CD4-positive, alpha-beta T cell (primary cell): ENCODE results near the gene RDH5. TPM values are rescaled to one million over a fixed set of nuclear protein-coding genes. Genes with fewer than 3 reads are reported as not detected.
A peak's percentile ranks its signal among the peaks of the same experiment; 100 is the strongest.

Source experiments
- ATAC-seq: fragments of 200-7000 bp; cut with Tn5 transposase; one replicate; pipeline ENCODE4 v1.10.0; 2022; ENCODE audit warnings: mild to moderate bottlenecking; ENCODE audit not compliant: poor library complexity
- CTCF ChIA-PET: fragments of 350-600 bp; sonication (Branson Sonifier 250); formaldehyde crosslinking; loops from one replicate; lab custom pipeline; 2021; ENCODE audit warnings: antibody characterized with exemption, inconsistent platforms; lab: Charles Lee
- POLR2A ChIA-PET: fragments of 350-600 bp; sonication (Branson Sonifier 250); formaldehyde crosslinking; loops from one replicate; lab custom pipeline; 2021; ENCODE audit warnings: antibody characterized with exemption, inconsistent platforms; lab: Charles Lee
- DNase-seq, 14 experiments: peaks; one replicate each; pipeline ENCODE4 v3.0.0-alpha.2; 2013 to 2020; ENCODE audit warnings: mixed read lengths in 2 of 14
- H3K27ac ChIP-seq, 2 donors: one replicate each; pipeline versions ENCODE4 v1.5.1 to v1.7.0; 2013; ENCODE audit warnings: low read length in 2 of 2, low read depth in 1 of 2, mild to moderate bottlenecking in 1 of 2
- H3K27me3 ChIP-seq, 2 experiments: 1 replicate in 1 of 2; 2 replicates in 1 of 2; pipeline versions ENCODE4 v1.6.1 to v1.7.0; 2013; ENCODE audit warnings: low read length in 2 of 2, control low read depth in 1 of 2, mild to moderate bottlenecking in 1 of 2, moderate library complexity in 1 of 2; ENCODE audit not compliant: insufficient read depth in 2 of 2, control insufficient read depth in 1 of 2
- H3K36me3 ChIP-seq: one replicate; pipeline ENCODE4 v1.6.1; 2013; ENCODE audit warnings: low read length, control low read depth; ENCODE audit not compliant: insufficient read depth
- H3K4me1 ChIP-seq: one replicate; pipeline ENCODE4 v1.6.1; 2013; ENCODE audit warnings: low read length, control low read depth; ENCODE audit not compliant: insufficient read depth
- H3K4me3 ChIP-seq: one replicate; pipeline ENCODE4 v1.5.1; 2013; ENCODE audit warnings: mild to moderate bottlenecking, low read length, moderate library complexity
- H3K9me3 ChIP-seq, 2 experiments: 1 replicate in 1 of 2; 2 replicates in 1 of 2; pipeline versions ENCODE4 v1.6.1 to v1.7.0; 2013; ENCODE audit warnings: low read length in 2 of 2, mild to moderate bottlenecking in 2 of 2, control low read depth in 1 of 2, moderate library complexity in 1 of 2; ENCODE audit not compliant: control insufficient read depth in 1 of 2, insufficient read depth in 1 of 2
- H3K27ac Mint-ChIP-seq: one replicate; pipeline ENCODE4 v1.8.0; 2020; ENCODE audit warnings: mixed read lengths
- H3K27me3 Mint-ChIP-seq: one replicate; pipeline ENCODE4 v1.8.0; 2021; ENCODE audit warnings: mixed read lengths
- H3K36me3 Mint-ChIP-seq: one replicate; pipeline ENCODE4 v1.8.0; 2021; ENCODE audit warnings: low read depth, mixed read lengths
- H3K4me1 Mint-ChIP-seq: one replicate; pipeline ENCODE4 v1.8.0; 2021; ENCODE audit warnings: low read depth, mixed read lengths
- H3K4me3 Mint-ChIP-seq: one replicate; pipeline ENCODE4 v1.8.0; 2020; ENCODE audit warnings: mild to moderate bottlenecking, mixed read lengths
- H3K9me3 Mint-ChIP-seq: one replicate; pipeline ENCODE4 v1.8.0; 2020; ENCODE audit warnings: mixed read lengths
- intact Hi-C, 2 experiments: fragments of 100-400 bp; cut with DNase I in 1 of 2; cut with micrococcal nuclease in 1 of 2; formaldehyde crosslinking; loops; one replicate each; pipeline versions ENCODE4 v1.15.1 to v1.9.0; 2023 to 2025; cut with DNase I, micrococcal nuclease
- total RNA-seq, 174 experiments: library from RNA in 2 of 174; stranded (reverse) in 2 of 174; gene quantifications; one replicate each; pipeline ENCODE4 v1.2.3 and lab custom pipeline; 2021 to 2026
- TF ChIP-seq, protein P1 (sequence below): fragments of 200-600 bp; IDR thresholded peaks from one replicate; pipeline ENCODE4 v1.8.0; 2022; ENCODE audit warnings: antibody characterized with exemption, mild to moderate bottlenecking

The RDH5 gene
- total RNA-seq, 2 experiments from 2014 or later = 8.8 TPM

DNA sequence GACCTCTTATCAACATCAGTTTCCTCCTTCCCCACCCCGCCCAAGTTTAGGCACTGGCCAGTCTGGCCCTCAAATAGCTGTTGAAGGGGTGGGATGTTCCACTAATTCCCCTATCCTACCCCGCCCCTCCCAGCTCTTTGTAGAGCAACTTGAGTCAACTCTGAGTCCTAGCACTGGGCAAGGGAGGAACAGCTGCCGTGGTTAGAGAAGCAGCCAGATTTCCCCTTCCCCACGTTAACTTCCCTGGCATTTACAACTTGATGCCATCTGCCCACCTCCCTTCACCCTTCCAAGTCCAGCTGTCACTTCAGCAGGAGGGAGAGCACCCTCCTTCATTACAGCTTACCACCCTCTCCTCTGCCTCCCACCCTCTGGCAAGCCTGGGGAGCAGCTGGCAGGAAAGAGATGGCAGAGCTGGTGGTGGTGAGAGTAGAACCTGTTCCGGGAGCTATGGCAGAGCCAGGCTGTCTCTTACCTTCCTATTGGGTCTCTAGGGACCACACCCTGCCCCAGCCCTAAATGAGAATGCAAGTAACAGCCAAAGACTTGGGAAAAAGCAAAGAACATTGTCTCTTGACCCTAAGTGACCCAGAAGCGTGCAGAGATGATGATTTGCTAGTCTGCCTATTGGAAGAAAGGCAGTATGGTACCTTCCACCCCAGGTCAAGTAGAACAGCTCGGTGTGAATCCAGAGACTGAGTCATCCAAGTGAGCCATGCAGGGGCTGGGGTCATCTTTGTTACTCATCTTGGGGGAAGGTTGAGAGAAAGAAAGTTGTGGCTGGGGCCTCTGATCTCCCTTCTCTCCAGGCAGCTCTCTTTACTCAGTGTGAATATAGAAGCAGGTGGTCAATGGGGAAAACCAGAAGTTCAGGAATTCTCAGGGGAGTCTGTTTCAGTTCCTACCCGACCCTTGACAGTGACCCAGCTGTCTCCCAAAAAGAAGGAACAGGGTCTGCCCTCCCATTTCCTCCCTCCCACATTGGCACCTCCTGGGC lies 2.9 kb upstream of the RDH5 start:
- Histone ChIP-seq H3K27ac (peak overlapping the region; percentile 93 to 94), H3K4me3 (peak overlapping the region; percentile 75), H3K36me3 (peaks cover 18% of the 10 kb centered on the region), H3K4me1 (peaks cover 44% of the 10 kb centered on the region), H3K9me3 (no peaks in the 10 kb centered on the region), H3K27me3 (no peaks in the 10 kb centered on the region)
- Mint-ChIP-seq H3K36me3 (peaks cover 21% of the 10 kb centered on the region), H3K27ac (peak overlapping the region; percentile 92), H3K9me3 (no peaks in the 10 kb centered on the region), H3K27me3 (peaks cover 4% of the 10 kb centered on the region), H3K4me1 (peaks cover 34% of the 10 kb centered on the region), H3K4me3 (peak overlapping the region; percentile 96)
- ChIA-PET POLR2A (interaction anchor here (1.3 to 2.7 kb wide), 6 partner anchors 12 to 256 kb away, joined by 3 to 30 read pairs (median 12); partner anchors contain the start of genes CD63, DNAJC14, ORMDL2 and RAB5B), CTCF (interaction anchor here (1.3 kb wide), 1 partner anchor 21 kb away, joined by 7 read pairs; no protein-coding TSS in a partner anchor)
- ATAC-seq = no peak
- peak in 2 of 14 experiments; percentile 30 to 34 for DNase-seq
- intact Hi-C loops = no loop called here
- TF ChIP-seq, protein P1, sequence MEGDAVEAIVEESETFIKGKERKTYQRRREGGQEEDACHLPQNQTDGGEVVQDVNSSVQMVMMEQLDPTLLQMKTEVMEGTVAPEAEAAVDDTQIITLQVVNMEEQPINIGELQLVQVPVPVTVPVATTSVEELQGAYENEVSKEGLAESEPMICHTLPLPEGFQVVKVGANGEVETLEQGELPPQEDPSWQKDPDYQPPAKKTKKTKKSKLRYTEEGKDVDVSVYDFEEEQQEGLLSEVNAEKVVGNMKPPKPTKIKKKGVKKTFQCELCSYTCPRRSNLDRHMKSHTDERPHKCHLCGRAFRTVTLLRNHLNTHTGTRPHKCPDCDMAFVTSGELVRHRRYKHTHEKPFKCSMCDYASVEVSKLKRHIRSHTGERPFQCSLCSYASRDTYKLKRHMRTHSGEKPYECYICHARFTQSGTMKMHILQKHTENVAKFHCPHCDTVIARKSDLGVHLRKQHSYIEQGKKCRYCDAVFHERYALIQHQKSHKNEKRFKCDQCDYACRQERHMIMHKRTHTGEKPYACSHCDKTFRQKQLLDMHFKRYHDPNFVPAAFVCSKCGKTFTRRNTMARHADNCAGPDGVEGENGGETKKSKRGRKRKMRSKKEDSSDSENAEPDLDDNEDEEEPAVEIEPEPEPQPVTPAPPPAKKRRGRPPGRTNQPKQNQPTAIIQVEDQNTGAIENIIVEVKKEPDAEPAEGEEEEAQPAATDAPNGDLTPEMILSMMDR = no peak

DNA sequence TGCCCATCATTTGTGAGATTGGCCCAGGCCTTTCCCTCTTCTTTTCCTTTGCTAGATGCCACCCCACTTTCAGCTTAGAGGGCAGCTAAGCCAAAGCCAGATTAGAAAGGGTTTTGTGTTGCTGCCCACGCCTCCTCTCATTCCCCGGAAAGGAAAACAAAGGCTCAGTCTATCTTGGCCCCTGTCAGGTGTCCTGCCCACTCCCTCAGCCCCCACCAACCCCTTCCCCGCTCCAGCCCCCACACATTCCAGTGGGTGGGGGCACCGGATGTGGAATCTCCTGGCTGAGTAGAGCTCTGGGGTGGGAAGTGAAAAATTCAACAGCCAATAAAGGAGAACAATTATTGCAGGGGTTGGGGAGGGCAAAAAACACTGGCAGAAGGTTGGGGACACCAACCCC lies 2.2 kb upstream of the RDH5 start:
- ATAC-seq (no peak), DNase-seq (no peak)
- Histone ChIP-seq H3K4me1 (peaks cover 44% of the 10 kb centered on the region), H3K27me3 (no peaks in the 10 kb centered on the region), H3K9me3 (no peaks in the 10 kb centered on the region), H3K4me3 (no peak overlapping the region), H3K36me3 (peaks cover 18% of the 10 kb centered on the region), H3K27ac (no peak overlapping the region)
- intact Hi-C loops = no loop called here
- H3K4me3 Mint-ChIP-seq = peak overlapping the region; percentile 96
- H3K27me3 Mint-ChIP-seq = peaks cover 4% of the 10 kb centered on the region
- peaks cover 34% of the 10 kb centered on the region for H3K4me1 Mint-ChIP-seq
- peak overlapping the region; percentile 12 for H3K27ac Mint-ChIP-seq
- POLR2A ChIA-PET = interaction anchor here (1.3 kb wide), 2 partner anchors 11 to 111 kb away, joined by 3 to 4 read pairs; partner anchors contain the start of genes CD63 and DNAJC14
- TF ChIP-seq, protein P1 = no peak
- CTCF ChIA-PET = interaction anchor here (1.3 kb wide), 1 partner anchor 21 kb away, joined by 7 read pairs; no protein-coding TSS in a partner anchor
- H3K36me3 Mint-ChIP-seq = peaks cover 21% of the 10 kb centered on the region
- H3K9me3 Mint-ChIP-seq = no peaks in the 10 kb centered on the region

DNA sequence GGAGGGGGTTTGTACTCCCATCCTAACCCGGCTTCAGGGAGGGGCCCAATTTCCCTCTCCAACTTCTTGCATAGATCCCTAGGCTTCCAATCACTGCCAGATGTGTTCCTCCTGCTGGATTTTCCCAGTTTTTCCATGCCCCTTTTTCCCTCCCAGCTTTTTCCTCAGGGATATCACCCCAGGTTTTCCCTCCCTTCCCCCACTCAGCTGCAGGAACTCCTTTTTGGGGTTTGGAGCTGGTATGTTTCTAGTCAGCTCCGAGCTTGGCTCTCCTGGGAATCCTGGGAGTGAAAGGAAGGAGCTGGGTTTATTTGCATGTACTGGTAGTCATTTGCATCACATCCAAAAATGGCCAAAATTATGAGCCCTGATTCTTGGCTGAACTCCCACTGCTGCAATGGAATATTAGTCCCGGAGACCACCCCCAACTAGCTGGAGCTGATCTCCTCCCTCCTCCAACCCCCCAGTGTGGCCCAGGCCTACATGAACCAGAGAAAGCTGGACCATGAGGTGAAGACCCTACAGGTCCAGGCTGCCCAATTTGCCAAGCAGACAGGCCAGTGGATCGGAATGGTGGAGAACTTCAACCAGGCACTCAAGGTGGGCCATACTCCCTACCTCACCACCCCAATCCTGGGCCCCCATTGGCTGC lies 1.4 kb upstream of the RDH5 start:
- Mint-ChIP-seq H3K4me3 (peak overlapping the region; percentile 54), H3K27me3 (peaks cover 4% of the 10 kb centered on the region), H3K27ac (peak overlapping the region; percentile 12), H3K9me3 (no peaks in the 10 kb centered on the region), H3K36me3 (peaks cover 21% of the 10 kb centered on the region), H3K4me1 (peaks cover 34% of the 10 kb centered on the region)
- ATAC-seq (no peak), DNase-seq (no peak)
- Histone ChIP-seq H3K4me3 (no peak overlapping the region), H3K9me3 (no peaks in the 10 kb centered on the region), H3K36me3 (peaks cover 18% of the 10 kb centered on the region), H3K27me3 (no peaks in the 10 kb centered on the region), H3K27ac (no peak overlapping the region), H3K4me1 (peaks cover 44% of the 10 kb centered on the region)
- intact Hi-C loops = no loop called here
- ChIA-PET POLR2A (interaction anchor here (0.9 to 1.3 kb wide), 3 partner anchors 10 to 207 kb away, joined by 3 to 4 read pairs (median 3); partner anchors contain the start of gene CD63), CTCF (no interaction called here)
- TF ChIP-seq, protein P1 = no peak
